DND-41 (cell line): ENCODE results near the gene ISG15.

Experiments used
- CTCF ChIP-seq: IDR thresholded peaks from 2 replicates; pipeline ENCODE4 v1.5.1; 2012; ENCODE audit warnings: borderline replicate concordance, low read length, moderate library complexity, mild to moderate bottlenecking; ENCODE audit not compliant: poor library complexity, severe bottlenecking; ENCODE audit errors: extremely low read depth
- EZH2 ChIP-seq: IDR thresholded peaks from 3 replicates; pipeline ENCODE4 v1.6.1; 2012; ENCODE audit warnings: borderline replicate concordance, low read depth, mild to moderate bottlenecking, moderate library complexity, low read length, inconsistent platforms; ENCODE audit not compliant: severe bottlenecking

GRCh38 chr1:1011396-1011949 lies 1.8 kb upstream of the ISG15 start:
- TF ChIP-seq CTCF (no peak), EZH2 (no peak)
